ENCODE measurements around the gene RRP1.
"Not testable (repeated sequence)": the region's sequence is repeated elsewhere in the genome, so short reads cannot be mapped to it uniquely, and the experiment has no call there.

The RRP1 gene

GRCh38 chr21:43815107-43815613 lies 25.8 kb downstream of the RRP1 start:
- DNase-seq = no peak

DNA sequence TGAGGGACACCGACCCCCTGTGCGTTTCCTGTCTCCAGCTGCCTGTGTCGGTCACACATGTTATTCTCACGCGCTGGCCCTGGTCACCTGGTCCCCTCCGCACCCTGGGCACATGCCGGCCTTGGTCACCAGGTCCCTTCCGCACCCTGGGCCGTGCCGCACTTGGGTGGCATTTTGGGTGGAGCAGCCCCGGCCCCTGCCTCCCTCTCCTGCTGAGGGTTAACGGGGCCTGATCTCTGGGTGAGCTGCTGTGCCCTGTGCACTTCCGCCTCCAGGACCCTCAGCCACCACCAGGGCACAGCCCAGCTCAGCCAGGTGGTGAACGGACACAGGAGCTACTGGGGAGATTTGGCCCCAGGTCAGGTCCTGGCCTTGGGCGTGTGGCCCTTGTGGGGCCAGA lies 26.6 kb downstream of the RRP1 start:
- DNase-seq = no peak

GRCh38 chr21:43816611-43817071 lies 27.3 kb downstream of the RRP1 start:
- DNase-seq = no peak

DNA sequence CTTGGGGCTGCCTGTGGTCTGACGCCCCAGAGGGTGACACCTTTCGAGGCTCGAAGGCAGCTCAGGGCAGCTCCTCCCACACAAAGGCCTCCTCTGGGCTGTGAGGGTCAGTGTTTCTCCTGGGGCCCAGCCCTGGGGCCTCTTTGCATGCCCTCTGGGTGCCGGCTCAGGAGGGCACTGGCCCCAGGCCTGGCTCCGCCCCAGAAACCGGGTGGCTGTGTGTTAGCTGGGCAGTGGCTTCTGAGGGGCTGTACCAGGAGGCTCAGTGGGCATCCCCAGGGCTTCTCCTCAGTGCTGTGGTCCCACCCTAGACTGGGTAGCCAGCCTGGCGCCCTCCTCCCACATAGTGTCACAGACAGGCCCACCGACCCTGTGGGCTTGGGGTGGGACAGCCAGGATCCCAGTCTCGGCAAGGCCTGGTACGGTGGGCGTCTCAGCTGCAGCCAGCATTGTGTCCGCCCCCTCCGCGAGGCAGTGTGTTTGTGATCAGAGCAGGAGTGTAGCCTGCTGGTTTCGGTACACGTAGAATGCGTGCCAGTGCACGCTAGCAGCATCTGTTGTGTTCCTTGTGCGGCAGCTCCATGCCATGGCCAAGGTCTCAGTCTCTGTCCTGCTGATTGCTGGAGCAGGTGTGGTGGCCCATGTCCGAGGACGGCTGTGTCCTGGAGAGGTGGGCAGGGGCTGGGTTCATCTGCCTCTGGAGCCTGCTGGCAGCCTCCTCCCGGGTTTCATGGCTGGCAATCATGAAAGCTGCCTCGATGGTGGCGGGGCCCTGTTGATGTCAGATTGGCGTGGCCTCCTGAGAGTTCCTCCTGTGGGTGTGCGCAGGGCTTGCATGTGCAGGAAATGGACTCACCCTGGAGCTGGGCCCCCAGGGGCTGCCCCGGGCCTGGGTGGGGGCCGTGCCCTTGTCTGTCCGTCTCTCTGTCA lies 28.0 kb downstream of the RRP1 start:
- DNase-seq = no peak

GRCh38 chr21:43818685-43819084 lies 29.3 kb downstream of the RRP1 start:
- DNase-seq = no peak

DNA sequence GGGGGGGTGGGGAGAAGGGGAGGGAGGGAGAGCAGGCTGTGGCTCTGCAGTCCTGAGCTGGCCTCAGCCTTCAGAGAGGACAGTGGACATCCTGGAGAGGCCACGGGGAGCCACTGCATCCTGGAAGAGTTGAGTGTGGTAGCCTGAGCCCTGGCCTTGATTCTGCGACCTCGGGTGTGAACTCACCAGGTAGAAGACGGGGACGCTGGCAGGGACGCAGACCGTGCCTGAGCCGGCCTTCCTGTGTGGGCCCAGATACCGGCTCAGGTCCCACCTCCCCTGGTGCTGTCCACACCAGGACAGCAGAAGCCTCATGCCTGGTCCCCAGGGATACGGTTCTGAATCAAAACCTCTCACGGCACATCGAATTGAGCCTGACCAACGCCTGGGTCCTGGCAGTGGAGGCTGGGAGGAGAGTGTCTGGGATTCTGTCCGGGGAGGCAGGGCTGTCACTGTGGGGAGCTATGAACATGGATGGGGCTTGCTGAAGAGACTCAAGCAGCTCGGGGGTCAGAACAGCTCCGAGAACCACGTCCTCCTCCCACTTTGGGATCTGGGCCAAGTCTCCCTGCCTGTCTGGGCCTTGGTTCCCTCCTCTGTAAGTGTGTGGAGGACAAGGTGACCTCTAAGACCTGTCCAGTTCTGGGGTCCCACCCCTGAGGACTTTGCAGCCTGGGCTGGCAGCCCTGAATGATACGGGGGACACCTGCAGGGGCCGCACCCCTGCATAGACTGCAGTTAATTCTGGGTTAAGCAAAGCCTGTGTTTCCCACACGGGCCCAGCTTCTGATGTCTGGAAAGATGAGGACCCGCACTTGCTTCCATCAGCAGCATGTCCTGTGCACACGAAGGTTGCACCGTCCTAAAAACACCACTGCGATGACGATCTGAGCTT lies 30.4 kb downstream of the RRP1 start:
- DNase-seq = no peak

- DNase-seq = no peak
Observed at GRCh38 chr21:43820466-43820865, 31.1 kb downstream of the RRP1 start.

DNA sequence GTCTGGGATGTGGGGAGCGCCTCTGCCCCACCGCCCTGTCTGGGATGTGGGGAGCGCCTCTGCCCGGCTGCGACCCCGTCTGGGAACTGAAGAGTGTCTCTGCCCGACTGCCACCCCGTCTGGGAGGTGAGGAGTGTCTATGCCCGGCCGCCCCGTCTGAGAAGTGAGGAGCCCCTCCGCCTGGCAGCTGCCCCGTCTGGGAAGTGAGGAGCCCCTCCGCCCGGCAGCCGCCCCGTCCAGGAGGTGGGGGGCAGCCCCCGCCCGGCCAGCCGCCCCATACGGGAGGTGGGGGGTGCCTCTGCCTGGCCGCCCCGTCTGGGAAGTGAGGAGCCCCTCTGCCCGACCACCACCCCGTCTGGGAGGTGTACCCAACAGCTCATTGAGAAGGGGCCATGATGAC lies 32.8 kb downstream of the RRP1 start:
- not testable (repeated sequence) for DNase-seq

DNA sequence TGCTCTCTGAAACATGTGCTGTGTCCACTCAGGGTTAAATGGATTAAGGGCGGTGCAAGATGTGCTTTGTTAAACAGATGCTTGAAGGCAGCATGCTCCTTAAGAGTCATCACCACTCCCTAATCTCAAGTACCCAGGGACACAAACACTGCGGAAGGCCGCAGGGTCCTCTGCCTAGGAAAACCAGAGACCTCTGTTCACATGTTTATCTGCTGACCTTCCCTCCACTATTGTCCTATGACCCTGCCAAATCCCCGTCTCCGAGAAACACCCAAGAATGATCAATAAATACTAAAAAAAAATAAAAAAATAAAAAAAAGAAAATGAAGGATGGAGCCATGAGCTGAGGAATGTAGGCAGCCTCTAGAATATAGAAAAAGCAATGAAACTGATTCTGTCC lies 33.4 kb downstream of the RRP1 start:
- not testable (repeated sequence) for DNase-seq

DNA sequence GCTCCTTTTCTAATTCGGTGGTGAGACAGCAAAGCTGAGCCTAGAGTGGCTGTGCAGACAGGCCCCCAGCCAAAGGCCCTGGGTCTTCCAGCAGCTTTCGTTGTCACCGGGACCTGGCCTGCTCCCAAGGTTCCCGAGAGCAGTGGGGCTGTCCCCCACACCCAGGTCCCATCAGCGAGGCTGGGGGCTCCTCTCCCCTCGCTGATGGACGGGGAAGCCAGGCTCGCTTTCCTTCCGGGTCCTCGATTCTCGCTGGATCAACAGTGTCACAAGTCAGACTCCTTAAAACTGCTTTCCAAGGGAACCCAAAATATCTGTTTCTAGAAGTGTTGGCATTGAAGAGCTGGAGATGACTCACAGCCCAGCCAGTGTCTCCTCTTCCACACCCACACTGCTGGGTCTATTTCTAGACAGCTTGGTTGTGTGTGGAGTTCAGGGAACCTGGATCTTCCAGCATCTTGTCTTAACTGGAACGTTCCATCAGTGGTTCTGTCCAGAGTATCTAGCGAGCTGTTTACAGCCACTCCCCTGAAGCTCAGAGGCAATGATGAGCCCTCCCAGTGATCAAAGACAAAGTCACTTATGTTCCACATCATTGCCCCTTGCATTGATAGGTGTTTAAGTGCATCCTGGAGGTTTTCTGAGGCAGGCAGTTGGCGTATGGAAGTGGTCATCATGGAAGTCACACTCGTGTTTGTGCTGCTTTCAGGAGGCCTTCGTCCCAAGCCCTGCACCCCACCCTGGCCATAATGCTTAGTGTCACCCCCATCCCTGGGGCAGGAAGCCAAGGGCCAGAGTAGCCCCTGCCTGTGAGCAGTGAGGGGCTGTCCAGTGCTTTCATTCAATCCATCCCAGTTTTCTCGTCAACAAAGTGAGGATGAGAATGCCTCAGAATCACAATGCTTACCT lies 35.2 kb downstream of the RRP1 start:
- peak in 16 of 58 donors; percentile 15 to 67 (median 42) for DNase-seq

GRCh38 chr21:43825242-43825935 lies 36.0 kb downstream of the RRP1 start:
- no peak for DNase-seq

GRCh38 chr21:43825936-43826622 lies 36.7 kb downstream of the RRP1 start:
- no peak for DNase-seq

DNA sequence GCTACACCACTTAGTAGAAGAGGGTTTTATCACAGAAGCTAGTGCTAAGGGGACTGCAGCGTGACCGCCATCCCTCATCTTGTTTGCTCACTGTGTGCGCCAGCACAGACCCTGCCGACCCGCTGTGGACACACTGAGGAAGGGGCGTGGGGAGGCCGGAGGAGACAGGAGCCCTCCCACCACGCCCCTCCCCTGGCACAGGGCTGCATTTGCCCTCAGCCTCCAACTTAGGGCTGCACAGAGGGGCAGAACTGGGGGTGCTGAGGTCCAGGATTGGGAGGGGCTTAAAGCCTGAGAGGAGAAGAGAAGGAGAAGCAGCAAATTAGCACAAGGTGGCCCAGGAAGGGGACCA lies 37.2 kb downstream of the RRP1 start:
- DNase-seq = no peak

GRCh38 chr21:43827015-43827611 lies 37.7 kb downstream of the RRP1 start:
- peak in 8 of 58 donors; percentile 16 to 54 (median 34) for DNase-seq

DNA sequence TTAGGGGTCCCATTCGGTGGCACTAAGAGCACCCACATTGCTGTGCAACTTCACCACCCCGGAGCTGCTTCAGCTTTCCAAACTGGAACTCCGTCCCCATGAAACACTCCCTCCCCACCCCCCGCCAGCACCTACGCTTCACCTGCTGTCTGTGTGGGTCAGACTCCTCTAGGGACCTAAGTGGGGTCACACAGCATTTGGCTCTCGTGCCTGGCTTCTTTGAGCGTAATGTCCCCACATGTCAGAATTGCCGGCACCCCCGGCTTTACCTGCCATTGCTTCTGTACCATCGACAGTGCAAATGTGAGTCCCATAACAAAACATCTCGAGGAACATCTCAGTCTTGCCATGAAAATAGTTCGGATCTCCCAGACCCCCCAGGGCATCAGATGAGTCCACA lies 39.8 kb downstream of the RRP1 start:
- DNase-seq = no peak

- DNase-seq = peak in 1 of 58 donors; percentile 27
Observed at GRCh38 chr21:43829575-43830119, 40.3 kb downstream of the RRP1 start.

- DNase-seq = no peak
Observed at GRCh38 chr21:43832158-43832550, 42.8 kb downstream of the RRP1 start.

DNA sequence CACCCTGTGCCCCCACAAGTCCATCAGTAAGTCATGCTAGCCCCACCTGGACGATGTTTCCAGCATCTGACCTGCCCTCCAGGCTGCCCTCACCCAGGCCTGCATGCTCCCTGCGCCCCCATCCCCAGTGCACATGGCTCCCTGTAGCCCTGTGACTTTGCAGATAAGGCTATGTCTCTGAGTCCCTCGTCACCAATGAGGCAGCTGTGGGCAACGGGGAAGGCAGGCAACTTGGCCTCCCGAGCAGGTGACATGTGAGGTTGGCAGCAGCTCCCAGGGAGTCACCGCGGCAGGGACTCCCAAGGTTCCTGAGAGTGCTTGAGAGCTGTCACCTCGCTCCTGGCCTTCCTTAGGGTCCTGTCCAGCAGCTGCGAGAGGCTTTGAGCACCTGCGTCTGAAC lies 43.3 kb downstream of the RRP1 start:
- DNase-seq = no peak
